Mesenchymal stem cell (in vitro differentiated cells and primary cell): ENCODE results near the gene MGAT4A. TPM values are rescaled to one million over a fixed set of nuclear protein-coding genes. Genes with fewer than 3 reads are reported as not detected.

ENCODE experiments used
- DNase-seq: peaks from one replicate; pipeline ENCODE4 v3.0.0-alpha.2; 2013
- H2AFZ ChIP-seq: one replicate; pipeline ENCODE4 v1.6.1; 2013; ENCODE audit warnings: low read depth, mild to moderate bottlenecking, control low read depth, inconsistent platforms, low read length, moderate library complexity
- H2AK5ac ChIP-seq: 2 replicates; pipeline ENCODE4 v1.6.1; 2013; ENCODE audit warnings: low read length, moderate library complexity, mild to moderate bottlenecking, inconsistent platforms; ENCODE audit not compliant: severe bottlenecking
- H2BK120ac ChIP-seq: one replicate; pipeline ENCODE4 v1.6.1; 2013; ENCODE audit warnings: low read depth, mild to moderate bottlenecking, inconsistent platforms, low read length, moderate library complexity
- H2BK12ac ChIP-seq, 2 experiments: one replicate each; pipeline ENCODE4 v1.6.1; 2013; ENCODE audit warnings: inconsistent platforms in 2 of 2, low read length in 2 of 2, mild to moderate bottlenecking in 2 of 2, moderate library complexity in 2 of 2, control low read depth in 1 of 2
- H2BK15ac ChIP-seq: one replicate; pipeline ENCODE4 v1.6.1; 2013; ENCODE audit warnings: mild to moderate bottlenecking, low read depth, inconsistent platforms; ENCODE audit not compliant: poor library complexity, severe bottlenecking
- H2BK5ac ChIP-seq: 2 replicates; pipeline ENCODE4 v1.6.1; 2013; ENCODE audit warnings: low read depth, mild to moderate bottlenecking, low read length, control low read depth, inconsistent platforms; ENCODE audit not compliant: poor library complexity, severe bottlenecking
- H3K14ac ChIP-seq, 2 experiments: one replicate each; pipeline ENCODE4 v1.6.1; 2013; ENCODE audit warnings: inconsistent platforms in 2 of 2, low read length in 2 of 2, control low read depth in 1 of 2, mild to moderate bottlenecking in 1 of 2, moderate library complexity in 1 of 2
- H3K18ac ChIP-seq, 2 experiments: one replicate each; pipeline ENCODE4 v1.6.1; 2013; ENCODE audit warnings: inconsistent platforms in 2 of 2, low read length in 2 of 2, control low read depth in 1 of 2, low read depth in 1 of 2, mild to moderate bottlenecking in 1 of 2
- H3K23ac ChIP-seq, 2 experiments: one replicate each; pipeline ENCODE4 v1.6.1; 2013; ENCODE audit warnings: inconsistent platforms in 2 of 2, low read length in 2 of 2, mild to moderate bottlenecking in 2 of 2, moderate library complexity in 2 of 2, control low read depth in 1 of 2
- H3K27ac ChIP-seq: 2 replicates; pipeline ENCODE4 v1.5.1; 2013; ENCODE audit warnings: mild to moderate bottlenecking, moderate library complexity, low read length, control low read depth, inconsistent platforms; ENCODE audit not compliant: poor library complexity, severe bottlenecking
- H3K27me3 ChIP-seq, 2 experiments: 2 replicates each; pipeline versions ENCODE4 v1.6.1 to v1.7.0; 2013; ENCODE audit warnings: low read length in 2 of 2, mild to moderate bottlenecking in 2 of 2, moderate library complexity in 2 of 2, control low read depth in 1 of 2, inconsistent platforms in 1 of 2; ENCODE audit not compliant: control insufficient read depth in 1 of 2, insufficient read depth in 1 of 2
- H3K36me3 ChIP-seq, 2 experiments: 2 replicates each; pipeline versions ENCODE4 v1.6.1 to v1.7.0; 2013; ENCODE audit warnings: low read length in 2 of 2, control low read depth in 1 of 2, inconsistent platforms in 1 of 2, low read depth in 1 of 2, mild to moderate bottlenecking in 1 of 2; ENCODE audit not compliant: insufficient read depth in 2 of 2, control insufficient read depth in 1 of 2
- H3K4ac ChIP-seq, 2 experiments: one replicate each; pipeline ENCODE4 v1.6.1; 2013; ENCODE audit warnings: inconsistent platforms in 2 of 2, low read length in 2 of 2, mild to moderate bottlenecking in 2 of 2, moderate library complexity in 2 of 2, control low read depth in 1 of 2, low read depth in 1 of 2
- H3K4me1 ChIP-seq: 2 replicates; pipeline ENCODE4 v1.6.1; 2013; ENCODE audit warnings: low read depth, low read length, control low read depth; ENCODE audit not compliant: control insufficient read depth, insufficient read depth
- H3K4me2 ChIP-seq: 2 replicates; pipeline ENCODE4 v1.6.1; 2013; ENCODE audit warnings: low read length, mild to moderate bottlenecking, inconsistent platforms; ENCODE audit not compliant: poor library complexity, severe bottlenecking
- H3K4me3 ChIP-seq, 2 experiments: 2 replicates each; pipeline versions ENCODE4 v1.5.1 to v1.7.0; 2013; ENCODE audit warnings: low read length in 2 of 2, mild to moderate bottlenecking in 2 of 2, control low read depth in 1 of 2, low read depth in 1 of 2; ENCODE audit not compliant: insufficient read depth in 1 of 2
- H3K79me1 ChIP-seq: replicated peaks from 2 replicates; pipeline ENCODE4 v1.6.1; 2013; ENCODE audit warnings: mild to moderate bottlenecking, control low read depth, low read length, inconsistent platforms; ENCODE audit not compliant: poor library complexity, severe bottlenecking
- H3K9ac ChIP-seq: 2 replicates; pipeline ENCODE4 v1.7.0; 2013; ENCODE audit warnings: mild to moderate bottlenecking, low read length, moderate library complexity
- H3K9me3 ChIP-seq: 2 replicates; pipeline ENCODE4 v1.7.0; 2013; ENCODE audit warnings: mild to moderate bottlenecking, low read length; ENCODE audit not compliant: control insufficient read depth
- H4K8ac ChIP-seq: one replicate; pipeline ENCODE4 v1.6.1; 2013; ENCODE audit warnings: inconsistent platforms, mild to moderate bottlenecking, low read length, moderate library complexity
- H4K91ac ChIP-seq: one replicate; pipeline ENCODE4 v1.6.1; 2013; ENCODE audit warnings: mild to moderate bottlenecking, low read length, inconsistent platforms
- WGBS: methylation state at CpG from one replicate; pipeline ENCODE4 v1.1.7; 2013; ENCODE audit warnings: mixed read lengths; 5-methylcytosine and 5-hydroxymethylcytosine counted together
- polyA plus RNA-seq, 2 experiments: library from polyadenylated mRNA; stranded (reverse); fragments of 200-250 nt; gene quantifications; one replicate each; pipeline ENCODE4 v1.2.3, GENCODE V29; 2013

The MGAT4A gene
- polyA plus RNA-seq (2013, experiment 1 of 2), result 0.33 TPM
- 0.48 TPM for polyA plus RNA-seq (2013, experiment 2 of 2)

DNA sequence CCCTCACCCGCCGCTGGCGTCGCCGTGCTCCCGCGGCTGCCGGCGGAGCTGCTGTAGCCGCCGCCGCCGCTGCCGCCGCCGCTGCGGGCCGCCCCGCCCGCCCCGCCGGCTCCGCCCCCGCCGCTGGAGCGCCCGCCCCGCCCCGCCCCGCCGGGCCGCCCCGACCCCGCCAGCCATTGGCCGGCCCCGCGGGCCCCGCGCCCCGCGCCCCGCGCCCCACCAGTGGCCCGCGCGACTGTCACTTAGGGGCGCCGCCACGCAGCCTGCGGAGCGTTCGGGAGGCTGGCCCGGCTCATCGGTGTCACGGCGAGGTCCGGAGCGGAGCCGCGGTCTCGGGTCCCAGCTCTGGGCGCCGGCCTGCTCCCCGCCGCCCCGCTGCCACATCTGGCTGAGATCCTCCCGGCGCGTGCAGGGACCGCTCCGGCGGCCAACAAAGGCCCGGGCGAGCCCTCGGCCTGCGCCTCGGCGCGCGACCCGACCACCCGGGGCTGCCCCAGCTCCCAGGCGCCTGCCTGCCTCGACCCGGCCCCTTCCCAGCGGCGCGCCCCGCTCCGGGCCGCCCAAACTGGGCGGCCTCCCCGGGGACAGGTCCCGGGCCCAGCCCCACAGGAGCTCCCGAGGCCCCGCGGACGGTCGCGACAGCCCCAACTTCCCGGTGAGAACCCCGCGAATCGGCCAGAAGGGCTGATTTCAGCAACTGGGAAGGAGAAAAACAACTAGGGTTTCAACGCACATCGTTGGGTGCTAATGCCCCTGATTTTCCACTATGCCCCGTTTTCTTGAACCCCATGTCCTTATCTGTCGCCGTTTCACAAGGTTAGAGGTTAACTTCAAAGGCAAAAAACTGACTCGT, at the start of gene MGAT4A:
TSS of gene MGAT4A (minus strand) at position 92 of the 853 bp plus-strand sequence. CDS start 4,800 bp downstream, outside the sequence.
- H2BK5ac ChIP-seq, result no peak within 1 kb of the TSS
- H2BK120ac ChIP-seq, result no peak within 1 kb of the TSS
- H3K4me2 ChIP-seq, result peak within 1 kb of the TSS; percentile 98
- no peak within 1 kb of the TSS for H4K91ac ChIP-seq
- H3K4me3 ChIP-seq, result peak within 1 kb of the TSS; percentile 72 to 76
- no peak within 1 kb of the TSS for H3K14ac ChIP-seq
- peak within 1 kb of the TSS in 1 of 2 experiments; percentile 35 for H3K23ac ChIP-seq
- H3K4ac ChIP-seq, result peak within 1 kb of the TSS in 1 of 2 experiments; percentile 51
- H3K9me3 ChIP-seq, result no peaks in the 10 kb centered on the region
- H3K79me1 ChIP-seq, result no peaks in the 10 kb centered on the region
- H2AK5ac ChIP-seq, result no peak within 1 kb of the TSS
- H3K4me1 ChIP-seq, result peaks cover 11% of the 10 kb centered on the region
- peak within 1 kb of the TSS in 1 of 2 experiments; percentile 57 for H3K18ac ChIP-seq
- peak within 1 kb of the TSS; percentile 82 for H2AFZ ChIP-seq
- H4K8ac ChIP-seq, result no peak within 1 kb of the TSS
- H2BK12ac ChIP-seq, result peak within 1 kb of the TSS in 1 of 2 experiments; percentile 52
- whole genome bisulfite sequencing, result 2% methylated on average over 54 of the region's 110 CpGs
- H3K36me3 ChIP-seq, result no peaks in the 10 kb centered on the region
- DNase-seq, result peak; percentile 25
- H2BK15ac ChIP-seq, result no peak within 1 kb of the TSS
- no peak within 1 kb of the TSS for H3K27ac ChIP-seq
- H3K27me3 ChIP-seq, result peaks cover 50 to 59% of the 10 kb centered on the region in 2 experiments
- peak within 1 kb of the TSS; percentile 73 for H3K9ac ChIP-seq

DNA sequence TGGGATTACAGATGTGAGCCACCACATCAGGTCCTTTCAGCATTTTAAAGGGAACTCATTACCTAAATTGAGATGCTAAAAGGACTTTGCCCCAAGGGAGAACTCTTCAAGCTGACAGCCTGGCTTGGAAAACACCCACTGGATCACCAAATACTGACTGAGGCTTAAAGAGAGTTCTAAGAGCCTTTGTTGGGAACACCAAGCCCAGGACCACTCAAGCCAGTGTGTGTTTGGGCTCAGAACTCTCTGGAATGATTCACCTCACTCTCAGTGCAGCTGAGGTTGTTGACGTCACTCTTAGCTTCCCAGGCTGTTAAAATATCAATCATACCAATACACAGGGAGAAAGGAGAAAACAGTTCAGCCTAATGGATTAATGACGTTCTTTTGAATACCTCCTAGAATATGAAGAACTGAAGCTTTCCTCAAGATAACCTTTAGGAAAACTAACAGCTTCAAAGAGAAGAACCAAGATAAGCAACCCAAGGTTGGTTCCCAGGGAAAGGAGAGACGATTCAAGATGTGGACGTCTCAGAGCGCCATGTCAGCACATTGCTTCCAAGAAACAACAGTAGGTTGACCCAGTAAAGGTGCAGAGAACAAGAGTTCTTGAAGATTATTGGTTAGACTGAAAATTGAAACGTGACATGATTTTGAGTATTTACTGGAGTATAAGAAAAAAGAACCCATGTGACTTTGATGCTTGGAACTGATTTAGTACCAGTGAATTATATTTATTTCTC, 48.0 kb upstream of the MGAT4A start:
- Histone ChIP-seq H3K4me2 (no peak overlapping the region), H3K4me3 (no peak overlapping the region), H4K8ac (no peak overlapping the region), H4K91ac (no peak overlapping the region), H3K4me1 (no peaks in the 10 kb centered on the region), H2AK5ac (no peak overlapping the region), H2BK5ac (no peak overlapping the region), H3K9me3 (peaks cover 23% of the 10 kb centered on the region), H3K14ac (no peak overlapping the region), H3K79me1 (no peaks in the 10 kb centered on the region), H2BK12ac (no peak overlapping the region), H2BK120ac (no peak overlapping the region), H3K9ac (no peak overlapping the region), H2BK15ac (no peak overlapping the region), H3K18ac (no peak overlapping the region), H2AFZ (no peak overlapping the region), H3K27me3 (peaks cover 13 to 33% of the 10 kb centered on the region in 2 experiments), H3K23ac (no peak overlapping the region), H3K36me3 (no peaks in the 10 kb centered on the region), H3K27ac (no peak overlapping the region), H3K4ac (no peak overlapping the region)
- WGBS, result 84% methylated on average over 5 of the region's 6 CpGs
- no peak for DNase-seq

DNA sequence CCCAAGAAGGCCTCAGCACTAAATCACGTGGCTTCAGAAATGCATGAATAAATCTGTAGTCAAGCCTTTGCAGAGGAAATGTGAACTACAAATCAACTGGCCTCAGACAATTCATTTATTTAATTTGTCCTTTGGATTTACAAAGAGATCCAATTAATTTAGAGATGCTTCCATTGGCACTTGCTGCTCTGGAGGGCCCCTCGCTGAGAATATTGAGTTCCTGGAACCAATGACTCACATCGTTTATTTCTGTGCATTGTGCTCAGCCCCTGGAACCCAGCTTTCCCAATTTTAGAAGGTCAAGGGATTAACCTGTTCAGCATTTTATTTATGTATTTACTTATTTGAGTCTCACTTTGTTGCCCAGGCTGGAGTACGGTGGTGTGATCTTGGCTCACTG, 47.2 kb upstream of the MGAT4A start:
- no peak overlapping the region for H3K18ac ChIP-seq

DNA sequence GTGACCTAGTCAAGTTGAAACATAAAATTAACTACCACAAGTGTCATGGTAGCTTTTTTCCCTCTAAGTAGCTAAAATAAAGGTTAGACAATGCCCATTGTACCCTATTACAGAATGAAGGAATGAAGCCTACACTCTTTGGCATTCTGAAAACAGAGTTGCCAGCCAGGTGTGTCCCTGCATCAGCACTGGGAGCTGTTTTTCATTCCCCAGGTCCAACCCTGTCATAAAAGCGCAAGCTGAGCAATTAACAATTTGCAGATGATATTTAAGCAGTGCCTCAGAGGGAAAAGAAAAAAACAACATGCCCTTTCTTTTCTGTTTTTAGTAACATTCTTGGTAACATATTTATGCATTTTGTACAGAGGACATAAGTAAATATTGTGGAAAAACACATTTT, 46.8 kb upstream of the MGAT4A start:
- H3K4ac ChIP-seq, result no peak overlapping the region
- 88% methylated on average over 1 of the region's 1 CpG for WGBS
- no peaks in the 10 kb centered on the region for H3K36me3 ChIP-seq
- H2AFZ ChIP-seq, result no peak overlapping the region
- no peak overlapping the region for H3K18ac ChIP-seq
- no peak for DNase-seq
- H3K4me1 ChIP-seq, result peaks cover under 1% of the 10 kb centered on the region
- no peak overlapping the region for H2BK120ac ChIP-seq
- H3K79me1 ChIP-seq, result no peaks in the 10 kb centered on the region
- no peak overlapping the region for H2AK5ac ChIP-seq
- H3K4me3 ChIP-seq, result no peak overlapping the region
- peaks cover 18 to 44% of the 10 kb centered on the region in 2 experiments for H3K27me3 ChIP-seq
- no peak overlapping the region for H3K9ac ChIP-seq
- peaks cover 22% of the 10 kb centered on the region for H3K9me3 ChIP-seq
- no peak overlapping the region for H3K23ac ChIP-seq
- no peak overlapping the region for H3K27ac ChIP-seq
- no peak overlapping the region for H2BK5ac ChIP-seq
- no peak overlapping the region for H4K8ac ChIP-seq
- H4K91ac ChIP-seq, result no peak overlapping the region
- H3K4me2 ChIP-seq, result no peak overlapping the region
- H3K14ac ChIP-seq, result no peak overlapping the region
- no peak overlapping the region for H2BK15ac ChIP-seq
- no peak overlapping the region for H2BK12ac ChIP-seq

More for the DNA sequence above, 47.2 kb upstream of the MGAT4A start:
- no peak overlapping the region for H3K27ac ChIP-seq
- no peak overlapping the region for H3K4ac ChIP-seq
- no peaks in the 10 kb centered on the region for H3K36me3 ChIP-seq
- no peak overlapping the region for H2AK5ac ChIP-seq
- H3K23ac ChIP-seq, result no peak overlapping the region
- DNase-seq, result no peak
- no peak overlapping the region for H2BK120ac ChIP-seq
- no peak overlapping the region for H2BK12ac ChIP-seq
- H2BK15ac ChIP-seq, result no peak overlapping the region
- no peak overlapping the region for H3K4me3 ChIP-seq
- WGBS, result 62% methylated on average over 4 of the region's 4 CpGs
- no peak overlapping the region for H3K14ac ChIP-seq
- peaks cover 23% of the 10 kb centered on the region for H3K9me3 ChIP-seq
- H3K9ac ChIP-seq, result no peak overlapping the region
- H3K4me2 ChIP-seq, result no peak overlapping the region
- no peak overlapping the region for H4K91ac ChIP-seq
- H2BK5ac ChIP-seq, result no peak overlapping the region
- no peak overlapping the region for H4K8ac ChIP-seq
- H3K4me1 ChIP-seq, result no peaks in the 10 kb centered on the region
- H3K79me1 ChIP-seq, result no peaks in the 10 kb centered on the region
- H3K27me3 ChIP-seq, result peaks cover 14 to 40% of the 10 kb centered on the region in 2 experiments
- H2AFZ ChIP-seq, result no peak overlapping the region
